Activated CD4-positive, alpha-beta T cell treated with anti-CD3 and anti-CD28 coated beads, Interleukin-2, amount 50 U/mL, for 4 hours (primary cell): ENCODE results near the gene ATXN2L.
"Not testable (repeated sequence)": the region's sequence is repeated elsewhere in the genome, so short reads cannot be mapped to it uniquely, and the experiment has no call there.

ENCODE experiments used
- DNase-seq, 2 experiments: peaks; one replicate each; pipeline ENCODE4 v3.0.0-alpha.2; 2020

Gene ATXN2L

GRCh38 chr16:28822520-28823290, at the start of gene ATXN2L:
Gene ATXN2L (plus strand): TSS chr16:28822999. CDS start chr16:28823260, 261 bp downstream.
- peak; percentile 93 to 95 for DNase-seq

GRCh38 chr16:28781697-28782096, 41.1 kb upstream of the ATXN2L start:
- DNase-seq, result not testable (repeated sequence)

- DNase-seq, result not testable (repeated sequence)
Observed at GRCh38 chr16:28782357-28782756, 40.4 kb upstream of the ATXN2L start.

- DNase-seq, result peak; percentile 63 to 65
Observed at GRCh38 chr16:28802235-28803019, 20.4 kb upstream of the ATXN2L start.

GRCh38 chr16:28807445-28808120, 15.2 kb upstream of the ATXN2L start:
- not testable (repeated sequence) for DNase-seq

GRCh38 chr16:28820016-28820415, 2.8 kb upstream of the ATXN2L start:
- DNase-seq, result no peak

GRCh38 chr16:28820546-28820945, 2.3 kb upstream of the ATXN2L start:
- DNase-seq, result not testable (repeated sequence)

GRCh38 chr16:28821874-28822519, 802 bp upstream of the ATXN2L start:
- no peak for DNase-seq

- no peak for DNase-seq
Observed at GRCh38 chr16:28823291-28823872, 583 bp downstream of the ATXN2L start.

GRCh38 chr16:28823873-28824716, 1.3 kb downstream of the ATXN2L start:
- DNase-seq, result peak; percentile 96 to 98

- no peak for DNase-seq
Observed at GRCh38 chr16:28824717-28824973, 1.8 kb downstream of the ATXN2L start.

- DNase-seq, result no peak
Observed at GRCh38 chr16:28826141-28826540, 3.3 kb downstream of the ATXN2L start.

GRCh38 chr16:28829747-28830146, 6.9 kb downstream of the ATXN2L start:
- no peak for DNase-seq

- no peak for DNase-seq
Observed at GRCh38 chr16:28830531-28830930, 7.7 kb downstream of the ATXN2L start.

GRCh38 chr16:28834349-28834748, 11.6 kb downstream of the ATXN2L start:
- DNase-seq, result no peak

- no peak for DNase-seq
Observed at GRCh38 chr16:28834873-28835863, 12.4 kb downstream of the ATXN2L start.

- DNase-seq, result no peak
Observed at GRCh38 chr16:28835864-28836760, 13.3 kb downstream of the ATXN2L start.

GRCh38 chr16:28836761-28837064, 13.9 kb downstream of the ATXN2L start:
- no peak for DNase-seq

- no peak for DNase-seq
Observed at GRCh38 chr16:28837672-28838557, 15.1 kb downstream of the ATXN2L start.
